ENCODE results near the gene LNX1. TPM values are rescaled to one million over a fixed set of nuclear protein-coding genes. Genes with fewer than 3 reads are reported as not detected.

The LNX1 gene
- total RNA-seq, 1 donor = 0.43 TPM

DNA sequence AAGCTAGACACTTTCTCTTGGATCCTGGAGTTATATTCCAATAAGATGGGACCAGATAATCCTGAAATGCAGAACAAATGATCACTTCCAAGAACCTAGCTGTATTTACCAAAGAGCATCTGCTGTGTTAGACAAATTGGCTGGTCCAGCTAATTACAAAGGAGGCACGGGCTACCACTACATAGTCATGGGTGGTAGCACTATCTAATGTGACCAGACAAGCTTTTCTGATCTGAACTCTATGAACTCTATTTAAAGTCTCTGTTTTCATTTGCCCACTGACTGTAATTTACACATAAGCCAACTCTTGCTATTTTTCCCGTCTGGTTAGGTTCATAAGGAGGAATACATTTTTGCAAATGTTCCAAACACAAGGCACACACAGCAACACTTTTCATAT lies 34.6 kb downstream of the LNX1 start:
- no peak for TF ChIP-seq CTCF (IDR thresholded peaks at IDR 0.05; ENCODE audit: insufficient read depth, low read depth, low read length)
- no peak for DNase-seq (ENCODE audit: low read depth)
- H3K4me3 ChIP-seq (ENCODE audit: low read depth, low read length) = no peak overlapping the region

- no peak overlapping the region for H3K4me3 ChIP-seq (ENCODE audit: low read depth, low read length)
- DNase-seq (ENCODE audit: low read depth) = no peak
- no peak for TF ChIP-seq CTCF (IDR thresholded peaks at IDR 0.05; ENCODE audit: insufficient read depth, low read depth, low read length)
Measured at GRCh38 chr4:53553486-53554210, 37.6 kb downstream of the LNX1 start.

DNA sequence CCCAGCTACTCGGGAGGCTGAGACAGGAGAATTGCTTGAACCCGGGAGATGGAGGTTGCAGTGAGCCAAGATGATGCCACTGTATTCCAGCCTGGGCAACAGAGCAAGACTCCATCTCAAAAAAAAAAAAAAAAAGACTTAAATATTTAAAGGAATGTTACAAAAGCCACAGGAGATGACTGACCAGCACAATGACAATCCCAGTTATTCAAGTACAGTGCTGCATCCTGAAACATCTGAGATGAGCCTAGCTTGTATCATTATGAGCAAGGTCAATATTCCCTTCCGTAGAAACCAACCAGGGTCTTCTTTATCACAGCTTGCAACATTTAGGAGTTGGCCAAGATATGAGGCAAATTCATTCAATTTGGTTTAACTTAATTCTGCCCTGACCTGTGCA lies 38.6 kb downstream of the LNX1 start:
- H3K4me3 ChIP-seq (ENCODE audit: low read depth, low read length) = no peak overlapping the region
- DNase-seq (ENCODE audit: low read depth) = no peak
- no peak for TF ChIP-seq CTCF (IDR thresholded peaks at IDR 0.05; ENCODE audit: insufficient read depth, low read depth, low read length)

DNA sequence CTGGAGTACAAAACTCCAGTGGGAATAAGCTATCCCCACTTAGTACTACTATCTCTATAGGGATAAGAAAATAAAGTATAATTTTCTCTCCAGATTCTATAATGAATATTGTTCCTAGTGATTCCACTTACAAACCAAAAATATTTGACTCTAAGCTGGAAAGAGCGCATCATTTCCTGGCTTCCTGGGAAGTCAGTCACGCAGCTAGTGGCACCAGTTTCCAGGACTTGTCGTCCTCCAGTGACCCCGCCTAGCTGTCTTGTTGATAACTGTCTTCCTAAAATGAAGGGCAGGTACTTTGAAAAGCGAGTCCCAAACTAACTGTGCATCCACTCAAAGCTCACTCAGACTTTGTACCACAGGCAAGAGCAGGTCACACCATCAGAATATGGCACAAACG lies 39.3 kb downstream of the LNX1 start:
- no peak overlapping the region for H3K4me3 ChIP-seq (ENCODE audit: low read depth, low read length)
- DNase-seq (ENCODE audit: low read depth) = no peak
- no peak for TF ChIP-seq CTCF (IDR thresholded peaks at IDR 0.05; ENCODE audit: insufficient read depth, low read depth, low read length)

GRCh38 chr4:53551281-53551864 lies 39.9 kb downstream of the LNX1 start:
- DNase-seq (ENCODE audit: low read depth) = no peak
- no peak overlapping the region for H3K4me3 ChIP-seq (ENCODE audit: low read depth, low read length)
- no peak for TF ChIP-seq CTCF (IDR thresholded peaks at IDR 0.05; ENCODE audit: insufficient read depth, low read depth, low read length)

- no peak for DNase-seq (ENCODE audit: low read depth)
- H3K4me3 ChIP-seq (ENCODE audit: low read depth, low read length) = no peak overlapping the region
- TF ChIP-seq CTCF (IDR thresholded peaks at IDR 0.05; ENCODE audit: insufficient read depth, low read depth, low read length) = no peak
Measured at GRCh38 chr4:53548662-53549061, 42.6 kb downstream of the LNX1 start.
